ELR (cell line): ENCODE data around the gene TWNK.
A peak's percentile ranks its signal among the peaks of the same experiment; 100 is the strongest.

Source experiments
- DNase-seq: peaks from one replicate; pipeline ENCODE4 v3.0.0-alpha.2; 2015; ENCODE audit warnings: low read depth

TWNK gene

GRCh38 chr10:100986952-100987684 is at the start of gene TWNK, which contains the start of gene MRPL43:
TWNK (plus strand) TSS chr10:100987543; CDS start chr10:100988211, 668 bp downstream.
MRPL43 (minus strand) TSS chr10:100987497; CDS start chr10:100987443, 54 bp downstream.
- peak; percentile 88 for DNase-seq

DNA sequence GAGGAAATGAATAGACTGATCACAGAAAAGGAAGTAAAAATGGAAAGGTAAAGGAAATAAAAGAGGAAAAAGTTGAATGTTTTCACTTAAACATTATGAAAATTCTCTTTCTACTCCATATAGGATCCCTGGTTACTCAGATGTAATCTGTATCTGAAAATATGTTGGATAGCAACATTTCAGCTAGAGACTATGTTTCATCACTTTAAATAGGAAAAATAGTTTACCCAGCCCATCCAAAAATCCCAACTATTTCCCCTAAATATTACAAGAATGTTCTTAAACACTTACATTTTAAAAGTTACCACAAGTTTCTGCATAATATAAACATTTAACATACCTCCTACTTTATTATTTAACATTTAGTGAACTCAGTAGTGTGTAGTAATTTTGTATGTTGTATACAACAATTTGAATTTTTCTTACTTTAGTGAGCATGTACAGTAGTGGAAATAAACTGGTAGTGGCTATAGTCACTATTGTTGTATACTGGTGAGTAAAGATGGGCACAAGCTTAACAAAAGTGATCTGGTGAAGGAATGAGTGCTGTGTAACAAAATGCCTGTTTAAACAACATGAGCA is 47.5 kb upstream of the TWNK start:
- DNase-seq, result no peak

DNA sequence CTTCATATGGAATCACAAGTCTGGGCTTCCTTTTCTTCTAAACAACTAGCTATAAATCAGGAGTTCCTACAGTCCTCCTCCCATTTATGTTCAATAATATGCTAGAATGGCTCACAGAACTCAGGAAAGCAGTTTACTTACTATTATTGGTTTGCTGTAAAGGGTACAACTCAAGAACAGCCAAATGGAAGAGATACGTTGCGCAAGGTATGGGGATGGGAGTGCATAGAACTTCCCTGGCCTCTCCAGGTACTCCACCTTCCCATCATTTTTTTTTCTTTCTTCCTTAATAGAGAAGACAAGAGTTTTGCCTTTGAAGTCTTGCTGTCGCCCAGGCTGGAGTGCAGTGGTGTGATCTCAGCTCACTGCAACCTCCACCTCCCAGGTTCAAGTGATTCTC is 45.1 kb upstream of the TWNK start:
- DNase-seq, result no peak

GRCh38 chr10:100943508-100943907 is 43.8 kb upstream of the TWNK start:
- no peak for DNase-seq

GRCh38 chr10:100945754-100946153 is 41.6 kb upstream of the TWNK start:
- DNase-seq, result no peak

GRCh38 chr10:100948916-100949315 is 38.4 kb upstream of the TWNK start:
- DNase-seq, result no peak

DNA sequence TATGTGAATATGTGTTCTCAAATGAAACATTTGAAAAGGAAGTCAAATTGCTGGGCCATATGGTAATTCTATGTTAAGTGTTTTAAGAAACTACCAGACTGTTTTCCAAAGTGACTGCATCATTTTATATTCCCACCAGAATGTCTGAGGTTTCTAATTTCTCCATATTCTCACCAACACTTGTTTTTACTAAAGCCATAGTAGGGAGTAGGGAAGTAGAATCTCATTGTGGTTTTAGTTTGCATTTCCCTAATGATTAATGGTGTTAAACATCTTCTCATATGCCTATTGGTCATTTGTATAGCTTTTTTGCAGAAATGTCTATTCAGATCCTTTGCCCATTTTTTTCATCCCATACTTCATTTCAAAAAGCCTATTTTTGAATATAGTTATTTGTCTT is 27.1 kb upstream of the TWNK start:
- no peak for DNase-seq

GRCh38 chr10:100962351-100963080 is 24.8 kb upstream of the TWNK start:
- DNase-seq, result no peak

GRCh38 chr10:100963826-100964225 is 23.5 kb upstream of the TWNK start:
- no peak for DNase-seq

GRCh38 chr10:100965820-100966219 is 21.5 kb upstream of the TWNK start:
- no peak for DNase-seq

DNA sequence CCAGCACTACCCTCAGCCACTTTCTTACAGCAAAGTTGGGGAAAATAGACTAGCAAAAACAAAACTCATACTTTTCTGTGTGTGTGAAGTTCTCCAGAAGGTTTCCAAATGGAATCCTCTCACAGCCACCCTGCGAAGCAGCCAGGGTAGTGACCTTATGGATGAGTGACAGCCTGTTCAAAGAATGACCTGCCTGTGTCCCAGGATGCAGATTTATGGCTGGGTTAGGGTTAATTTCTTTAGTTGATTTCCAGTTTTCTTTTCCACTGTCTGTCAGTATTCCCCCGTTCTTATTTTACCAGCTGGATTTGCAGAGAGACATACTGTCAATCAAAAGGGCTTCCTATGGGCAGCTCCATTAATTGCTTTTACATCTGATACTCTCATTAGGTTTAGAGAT is 20.5 kb upstream of the TWNK start:
- no peak for DNase-seq

DNA sequence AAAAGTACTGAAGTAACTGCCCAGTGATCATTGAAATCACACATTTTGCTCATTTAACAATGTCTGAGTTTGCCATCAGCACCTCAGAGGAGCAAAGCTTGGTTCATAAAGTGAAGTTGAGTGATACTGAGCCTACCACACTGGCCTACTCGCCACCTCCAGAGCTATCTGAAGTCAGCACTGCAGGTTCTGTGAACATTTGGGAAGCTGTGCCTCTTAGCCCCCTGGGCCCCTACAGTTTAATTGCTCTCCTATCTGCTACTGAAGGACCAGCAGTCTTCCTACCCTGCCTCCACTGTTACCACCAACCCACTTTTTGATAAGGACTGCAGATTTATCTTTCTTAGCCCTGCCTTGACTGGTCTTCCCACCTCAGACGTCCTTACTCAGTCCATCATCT is 20.0 kb upstream of the TWNK start:
- DNase-seq, result no peak

GRCh38 chr10:100968062-100968736 is 19.1 kb upstream of the TWNK start:
- no peak for DNase-seq

DNA sequence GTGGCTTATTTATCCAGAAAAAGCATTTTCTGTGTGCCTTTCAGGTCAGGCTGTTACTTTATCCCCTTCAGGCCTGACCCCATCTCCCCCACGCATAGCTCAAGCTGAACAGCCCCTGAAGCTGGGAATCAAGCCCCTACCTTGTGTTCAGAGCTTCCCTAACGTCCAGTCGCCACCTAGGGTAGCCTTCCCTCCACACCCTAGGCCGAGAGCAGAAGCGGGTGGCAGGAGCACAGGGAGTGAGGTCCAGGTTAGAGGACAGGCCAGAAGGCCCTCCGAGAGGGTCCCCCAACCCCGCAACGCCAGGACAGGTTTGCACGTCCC is 18.5 kb upstream of the TWNK start:
- no peak for DNase-seq

- DNase-seq, result peak; percentile 50
Observed at GRCh38 chr10:100969187-100970075, 17.9 kb upstream of the TWNK start, which contains the start of gene SEMA4G. SEMA4G (plus strand) TSS chr10:100969504; CDS start chr10:100972913, 3,409 bp downstream.

- DNase-seq, result no peak
Observed at GRCh38 chr10:100970076-100970913, 17.0 kb upstream of the TWNK start.

GRCh38 chr10:100970914-100971811 is 16.2 kb upstream of the TWNK start:
- DNase-seq, result no peak

DNA sequence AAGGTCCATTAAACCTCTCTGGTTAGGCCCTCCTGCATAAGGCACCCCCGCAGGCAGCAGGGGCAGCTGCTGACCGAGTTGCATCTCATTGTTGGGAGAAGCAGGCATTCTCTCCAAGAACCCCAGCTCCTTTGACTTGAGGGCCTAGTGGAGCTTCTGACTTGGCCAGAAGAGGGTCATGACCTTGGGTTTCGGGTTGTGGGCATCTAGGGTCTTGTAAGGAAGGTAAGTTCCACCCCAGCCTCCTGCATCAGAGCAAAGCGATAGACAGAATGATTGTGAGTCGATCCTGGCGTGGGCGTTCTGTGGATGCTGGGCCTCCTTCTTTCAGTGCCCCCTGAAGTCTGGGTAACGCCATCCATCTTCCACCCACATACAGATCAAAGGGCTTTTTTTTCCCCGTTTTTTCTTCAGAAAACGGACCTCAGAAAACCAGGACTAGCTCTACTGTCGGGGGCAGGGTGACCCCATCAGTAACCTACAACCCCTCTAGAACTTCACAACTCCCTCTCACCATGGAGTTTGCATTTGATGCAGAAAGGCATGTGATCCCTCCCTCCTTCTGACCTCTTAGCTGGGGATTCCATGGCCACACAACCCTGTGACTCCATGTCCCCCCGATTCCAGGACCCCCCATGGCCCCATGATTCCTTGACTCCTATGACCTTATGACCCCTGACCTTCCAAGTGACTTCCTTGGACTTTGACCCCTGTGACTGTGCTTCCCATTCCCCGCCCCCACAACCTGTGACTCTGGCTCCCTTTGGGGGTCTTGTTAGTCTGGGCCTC is 15.0 kb upstream of the TWNK start:
- no peak for DNase-seq
